Glomerular endothelial cell (primary cell): ENCODE measurements around the gene TUBB4B. TPM values are rescaled to one million over a fixed set of nuclear protein-coding genes. Genes with fewer than 3 reads are reported as not detected.

Source experiments
- DNase-seq: peaks from one replicate; pipeline ENCODE4 v3.0.0-alpha.2; 2011; ENCODE audit warnings: low read depth, low spot score; ENCODE audit errors: extremely low read depth
- total RNA-seq: library from RNA; depleted of rRNA; stranded (reverse); fragments of >200 nt; gene quantifications from 2 replicates; pipeline ENCODE4 v1.2.3, GENCODE V29; 2015

The TUBB4B gene
- total RNA-seq, 1 donor from 2014 or later, result 427 TPM

DNA sequence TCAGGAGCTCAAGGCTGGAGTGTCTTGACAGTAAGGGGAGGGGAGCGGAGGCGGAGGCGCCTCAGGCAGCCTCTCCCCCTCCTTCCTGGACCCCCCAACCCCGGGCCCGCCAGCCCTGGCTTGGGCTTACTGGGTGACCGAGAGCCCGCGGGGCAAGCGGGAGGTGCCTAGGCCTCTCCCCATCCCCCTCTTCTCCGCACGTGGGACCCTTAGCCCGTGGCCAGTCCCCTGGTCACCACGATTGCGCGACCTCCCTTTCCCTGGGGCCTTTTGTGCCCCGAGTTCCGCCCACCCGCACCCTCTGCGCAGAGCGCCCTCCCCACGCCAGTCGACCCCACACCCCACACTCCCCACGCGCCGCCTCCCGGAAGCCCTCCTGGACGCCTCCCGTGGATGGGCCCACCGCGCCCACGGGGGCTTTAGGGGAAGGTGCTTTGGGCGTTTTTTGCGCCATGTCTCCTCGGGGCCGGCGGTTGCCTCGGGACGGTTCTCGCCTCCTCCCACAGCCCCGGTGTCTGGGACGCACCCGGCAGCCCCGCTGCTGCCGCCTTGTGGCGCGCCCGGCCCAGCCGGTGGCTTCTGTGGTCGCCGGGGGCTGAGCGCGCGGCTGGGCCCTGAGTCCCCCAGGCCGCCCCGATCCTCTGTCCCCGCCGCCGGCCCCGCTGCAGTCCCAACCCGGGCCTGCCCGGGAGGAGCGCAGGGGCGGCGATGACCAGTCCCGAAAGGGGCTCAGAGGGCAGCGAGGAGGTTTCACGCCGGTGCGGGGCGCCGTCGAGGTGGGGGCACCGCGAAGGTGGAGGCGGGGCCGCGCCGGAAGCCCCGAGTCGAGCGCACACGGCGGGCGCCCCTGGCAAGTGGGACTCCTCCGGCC is 39.6 kb downstream of the TUBB4B start:
- DNase-seq, result no peak

DNA sequence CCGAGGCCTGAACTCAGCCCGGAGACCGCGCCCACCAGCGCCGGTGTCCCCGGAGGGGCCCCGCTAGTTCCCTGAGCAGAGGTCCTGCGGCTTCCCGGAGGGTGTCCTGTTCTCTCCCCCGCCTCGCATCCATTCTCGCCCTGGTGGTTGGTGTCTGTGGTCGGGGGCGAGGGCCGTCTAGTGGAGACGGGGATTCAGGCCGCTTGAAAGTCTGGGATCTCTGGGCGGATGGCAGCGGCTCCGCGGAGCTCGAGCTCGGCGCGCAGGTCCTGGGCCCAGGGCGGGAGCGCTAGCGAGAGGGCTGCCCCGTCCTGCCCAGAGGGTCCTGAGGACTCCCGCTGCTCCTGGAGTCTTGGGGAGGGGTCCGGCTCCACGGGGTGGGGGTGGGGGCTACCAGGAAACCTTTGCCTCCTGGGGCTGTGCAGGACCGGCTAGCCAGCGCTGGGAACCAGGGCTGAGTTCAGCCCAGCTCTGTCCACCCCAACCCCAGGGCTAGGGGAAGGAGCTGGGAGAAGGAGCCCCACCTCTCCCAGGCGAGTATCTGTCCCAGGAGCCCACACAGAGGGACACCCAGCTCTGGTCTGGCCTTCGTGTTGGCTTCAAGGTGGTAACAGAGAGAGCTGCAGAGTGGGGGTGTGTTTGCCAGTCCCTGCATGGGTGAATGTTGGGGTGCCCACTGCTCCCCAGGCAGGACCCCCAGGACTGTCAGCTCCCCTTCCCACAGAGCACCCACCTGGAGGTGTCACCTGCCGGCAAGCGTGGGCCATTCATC is 40.4 kb downstream of the TUBB4B start:
- DNase-seq, result no peak

DNA sequence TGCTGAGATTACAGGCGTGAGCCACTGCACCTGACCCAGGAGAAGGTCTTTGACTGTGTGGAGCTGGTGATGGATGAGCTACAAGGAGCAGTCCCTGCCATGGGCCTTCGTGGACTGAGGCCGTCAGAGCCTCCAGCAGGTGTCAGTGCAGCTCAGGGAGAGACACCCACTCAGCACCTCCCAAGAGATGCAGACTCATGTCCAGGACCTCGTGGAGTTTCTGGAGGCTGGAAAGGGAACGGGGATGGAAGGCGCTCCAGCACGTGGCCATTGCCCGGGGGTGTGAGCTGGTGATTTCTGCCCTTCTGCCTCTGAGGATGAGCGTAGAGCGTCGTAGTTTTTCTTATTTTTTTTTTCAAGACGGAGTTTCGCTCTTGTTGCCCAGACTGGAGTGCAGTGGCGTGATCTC is 45.9 kb downstream of the TUBB4B start:
- no peak for DNase-seq

DNA sequence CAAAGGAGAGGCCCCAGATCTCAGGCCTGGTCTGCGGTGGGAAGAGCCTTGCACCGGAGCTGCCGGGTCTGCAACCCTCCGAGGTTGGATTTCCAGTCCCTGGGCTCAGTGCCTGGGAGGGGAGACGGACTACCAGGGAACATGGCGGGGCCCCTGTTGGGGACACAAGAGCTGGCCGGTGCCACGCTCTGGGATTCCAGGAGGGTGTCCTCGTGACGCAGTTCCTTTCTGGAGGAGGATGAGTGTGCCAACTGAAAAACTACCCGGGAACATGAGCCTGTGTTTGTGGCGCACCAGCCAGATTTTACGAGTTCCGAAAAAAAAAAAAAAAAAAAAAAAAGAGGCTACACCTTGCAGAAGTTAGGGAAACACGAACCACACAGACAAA is 52.0 kb downstream of the TUBB4B start:
- no peak for DNase-seq

Other genes starting within 250 kb of the TUBB4B start
- 28.0 and 47.2 TPM in 2 replicates for gene PAXX, start 248.9 kb upstream of the TUBB4B start, total RNA-seq
- gene CLIC3, start 244.7 kb upstream of the TUBB4B start, total RNA-seq, result 0.29 and 2.3 TPM in 2 replicates
- 27.2 and 28.4 TPM in 2 replicates for gene ABCA2, start 213.1 kb upstream of the TUBB4B start, total RNA-seq
- gene FUT7, start 209.2 kb upstream of the TUBB4B start, total RNA-seq, result not detected in 2 replicates
- 195 and 250 TPM in 2 replicates for gene NPDC1, start 195.1 kb upstream of the TUBB4B start, total RNA-seq
- gene ENTPD2, start 187.2 kb upstream of the TUBB4B start, total RNA-seq, result not detected in 2 replicates
- 6.1 and 6.7 TPM in 2 replicates for gene SAPCD2, start 170.7 kb upstream of the TUBB4B start, total RNA-seq
- gene UAP1L1, start 163.8 kb upstream of the TUBB4B start, total RNA-seq, result 17.2 and 30.3 TPM in 2 replicates
- 109 and 118 TPM in 2 replicates for gene MAN1B1, start 154.3 kb upstream of the TUBB4B start, total RNA-seq
- 154 and 167 TPM in 2 replicates for gene DPP7, start 126.6 kb upstream of the TUBB4B start, total RNA-seq
- gene GRIN1, start 102.1 kb upstream of the TUBB4B start, total RNA-seq, result not detected in 2 replicates
- not detected in 2 replicates for gene LRRC26, start 71.2 kb upstream of the TUBB4B start, total RNA-seq
- gene TMEM210, start 69.2 kb upstream of the TUBB4B start, total RNA-seq, result not detected in 2 replicates
- gene ANAPC2, start 52.7 kb upstream of the TUBB4B start, total RNA-seq, result 22.9 and 34.2 TPM in 2 replicates
- gene SSNA1, start 52.6 kb upstream of the TUBB4B start, total RNA-seq, result 91.8 and 109 TPM in 2 replicates
- 10.0 and 10.8 TPM in 2 replicates for gene TPRN, start 40.5 kb upstream of the TUBB4B start, total RNA-seq
- 24.3 and 32.1 TPM in 2 replicates for gene TMEM203, start 35.6 kb upstream of the TUBB4B start, total RNA-seq
- 10.3 and 12.8 TPM in 2 replicates for gene NDOR1, start 35.6 kb upstream of the TUBB4B start, total RNA-seq
- 0.76 and 2.9 TPM in 2 replicates for gene RNF208, start 19.0 kb upstream of the TUBB4B start, total RNA-seq
- 0.41 and 0.78 TPM in 2 replicates for gene CYSRT1, start 16.1 kb upstream of the TUBB4B start, total RNA-seq
- gene RNF224, start 13.8 kb upstream of the TUBB4B start, total RNA-seq, result not detected in 2 replicates
- gene SLC34A3, start 10.4 kb upstream of the TUBB4B start, total RNA-seq, result not detected in 2 replicates
- not detected in 2 replicates for gene STPG3, start 10.0 kb downstream of the TUBB4B start, total RNA-seq
- 48.5 and 63.0 TPM in 2 replicates for gene NELFB, start 14.0 kb downstream of the TUBB4B start, total RNA-seq
- 59.7 and 81.4 TPM in 2 replicates for gene TOR4A, start 36.4 kb downstream of the TUBB4B start, total RNA-seq
- gene NRARP, start 61.0 kb downstream of the TUBB4B start, total RNA-seq, result 62.5 and 188 TPM in 2 replicates
- 20.9 and 32.6 TPM in 2 replicates for gene EXD3, start 181.9 kb downstream of the TUBB4B start, total RNA-seq
- gene NOXA1, start 182.1 kb downstream of the TUBB4B start, total RNA-seq, result 1.2 and 1.7 TPM in 2 replicates
- 0.10 and 0.18 TPM in 2 replicates for gene ENTPD8, start 200.1 kb downstream of the TUBB4B start, total RNA-seq
- gene NSMF, start 218.0 kb downstream of the TUBB4B start, total RNA-seq, result 53.7 and 74.7 TPM in 2 replicates